Transverse colon (tissue), 3 donors: ENCODE data around the gene SORL1.

Experiments used
- CTCF ChIP-seq, 5 experiments: fragments of 200-600 bp in 3 of 5; fragments of 450-650 bp in 2 of 5; sonication (generic) in 3 of 5; IDR thresholded peaks; 1 replicate in 2 of 5; 2 replicates in 3 of 5; pipeline ENCODE4 v1.5.1; 2016 to 2017; ENCODE audit warnings: antibody characterized with exemption in 5 of 5, inconsistent platforms in 3 of 5, mild to moderate bottlenecking in 2 of 5, moderate library complexity in 1 of 5
- EP300 ChIP-seq: sonication (generic); formaldehyde crosslinking; IDR thresholded peaks from one replicate; pipeline ENCODE4 v1.6.1; 2017; ENCODE audit warnings: antibody characterized with exemption, low read depth

GRCh38 chr11:121418625-121419114 lies 33.4 kb upstream of the SORL1 start:
- TF ChIP-seq EP300 (no peak), CTCF (IDR thresholded peaks at IDR 0.05) (no peak)
